H9 (cell line): ENCODE results near the gene ATXN10. TPM values are rescaled to one million over a fixed set of nuclear protein-coding genes. Genes with fewer than 3 reads are reported as not detected.

Source experiments
- DNase-seq: peaks from one replicate; pipeline ENCODE4 v3.0.0-alpha.2; 2017
- H2AFZ ChIP-seq: one replicate; pipeline ENCODE4 v1.6.1; 2013; ENCODE audit warnings: mild to moderate bottlenecking, low read length, control low read depth, moderate library complexity
- H2AK5ac ChIP-seq: 2 replicates; pipeline ENCODE4 v1.6.1; 2013; ENCODE audit warnings: low read length, control low read depth, mixed read lengths; ENCODE audit not compliant: insufficient read length
- H2BK120ac ChIP-seq: one replicate; pipeline ENCODE4 v1.6.1; 2013; ENCODE audit warnings: low read depth, mild to moderate bottlenecking, low read length, control low read depth, inconsistent platforms; ENCODE audit not compliant: poor library complexity, severe bottlenecking
- H2BK12ac ChIP-seq: 2 replicates; pipeline ENCODE4 v1.6.1; 2013; ENCODE audit warnings: low read length, control low read depth, mixed read lengths, low read depth; ENCODE audit not compliant: insufficient read length
- H2BK15ac ChIP-seq: 2 replicates; pipeline ENCODE4 v1.6.1; 2013; ENCODE audit warnings: low read depth, low read length, control low read depth
- H2BK20ac ChIP-seq: one replicate; pipeline ENCODE4 v1.6.1; 2013; ENCODE audit warnings: low read depth, mild to moderate bottlenecking, low read length, control low read depth, inconsistent platforms; ENCODE audit not compliant: poor library complexity, severe bottlenecking
- H2BK5ac ChIP-seq: 2 replicates; pipeline ENCODE4 v1.6.1; 2013; ENCODE audit warnings: low read length, control low read depth, mixed read lengths; ENCODE audit not compliant: insufficient read length
- H3K14ac ChIP-seq: 2 replicates; pipeline ENCODE4 v1.6.1; 2013; ENCODE audit warnings: low read length, control low read depth; ENCODE audit not compliant: insufficient read depth
- H3K18ac ChIP-seq: 2 replicates; pipeline ENCODE4 v1.6.1; 2013; ENCODE audit warnings: low read depth, mild to moderate bottlenecking, mixed read lengths, low read length, control low read depth; ENCODE audit not compliant: insufficient read length
- H3K23ac ChIP-seq: 2 replicates; pipeline ENCODE4 v1.6.1; 2013; ENCODE audit warnings: low read length, control low read depth, mixed read lengths, low read depth; ENCODE audit not compliant: insufficient read length
- H3K23me2 ChIP-seq: 2 replicates; pipeline ENCODE4 v1.6.1; 2013; ENCODE audit warnings: low read depth, mild to moderate bottlenecking, mixed read lengths, low read length, control low read depth; ENCODE audit not compliant: insufficient read length, poor library complexity, severe bottlenecking
- H3K27ac ChIP-seq: 2 replicates; pipeline ENCODE4 v1.5.1; 2013; ENCODE audit warnings: low read length, control low read depth, mixed read lengths, low read depth; ENCODE audit not compliant: insufficient read length
- H3K27me3 ChIP-seq: 2 replicates; pipeline ENCODE4 v1.6.1; 2013; ENCODE audit warnings: low read length, control low read depth, inconsistent platforms; ENCODE audit not compliant: insufficient read depth
- H3K4ac ChIP-seq: 2 replicates; pipeline ENCODE4 v1.6.1; 2013; ENCODE audit warnings: low read depth, mild to moderate bottlenecking, control low read depth, inconsistent platforms, low read length, moderate library complexity
- H3K4me1 ChIP-seq: 2 replicates; pipeline ENCODE4 v1.6.1; 2013; ENCODE audit warnings: low read length, control low read depth, inconsistent platforms; ENCODE audit not compliant: insufficient read depth
- H3K4me2 ChIP-seq: 2 replicates; pipeline ENCODE4 v1.6.1; 2013; ENCODE audit warnings: low read length, control low read depth, mixed read lengths; ENCODE audit not compliant: insufficient read length, insufficient read depth
- H3K56ac ChIP-seq: 2 replicates; pipeline ENCODE4 v1.6.1; 2013; ENCODE audit warnings: low read depth, mild to moderate bottlenecking, mixed read lengths, low read length, control low read depth; ENCODE audit not compliant: insufficient read length
- H3K79me1 ChIP-seq: 2 replicates; pipeline ENCODE4 v1.6.1; 2013; ENCODE audit warnings: low read depth, mild to moderate bottlenecking, moderate library complexity, low read length, control low read depth, inconsistent platforms; ENCODE audit not compliant: insufficient read depth, poor library complexity, severe bottlenecking
- H3K79me2 ChIP-seq: 2 replicates; pipeline ENCODE4 v1.6.1; 2013; ENCODE audit warnings: low read length, control low read depth, inconsistent platforms; ENCODE audit not compliant: insufficient read depth
- H3K9ac ChIP-seq: 2 replicates; pipeline ENCODE4 v1.6.1; 2013; ENCODE audit warnings: low read length, control low read depth, mixed read lengths; ENCODE audit not compliant: insufficient read length; ENCODE audit errors: extremely low read depth
- H3K9me3 ChIP-seq: one replicate; pipeline ENCODE4 v1.6.1; 2013; ENCODE audit warnings: low read depth, low read length, inconsistent platforms; ENCODE audit not compliant: control insufficient read depth
- H3T11ph ChIP-seq: one replicate; pipeline ENCODE4 v1.6.1; 2013; ENCODE audit warnings: mild to moderate bottlenecking, low read length, control low read depth, inconsistent platforms
- H4K20me1 ChIP-seq: one replicate; pipeline ENCODE4 v1.6.1; 2013; ENCODE audit not compliant: control insufficient read depth, insufficient read length, insufficient read depth
- H4K5ac ChIP-seq: 2 replicates; pipeline ENCODE4 v1.6.1; 2013; ENCODE audit warnings: low read depth, mild to moderate bottlenecking, mixed read lengths, low read length, control low read depth; ENCODE audit not compliant: insufficient read length
- H4K8ac ChIP-seq: replicated peaks from 2 replicates; pipeline ENCODE4 v1.6.1; 2013; ENCODE audit warnings: low read length, control low read depth, mixed read lengths, low read depth; ENCODE audit not compliant: insufficient read length
- H4K91ac ChIP-seq: 2 replicates; pipeline ENCODE4 v1.6.1; 2013; ENCODE audit warnings: low read depth, mild to moderate bottlenecking, moderate library complexity, mixed read lengths, low read length, control low read depth; ENCODE audit not compliant: insufficient read length
- H3K27ac Mint-ChIP-seq, 3 experiments: 2 replicates in 2 of 3; 3 replicates in 1 of 3; pipeline ENCODE4 v1.8.0; 2020 to 2021; ENCODE audit warnings: mixed read lengths in 3 of 3, mild to moderate bottlenecking in 1 of 3, moderate library complexity in 1 of 3
- H3K27me3 Mint-ChIP-seq: 2 replicates; pipeline ENCODE4 v1.8.0; 2021; ENCODE audit warnings: low read depth, mild to moderate bottlenecking, moderate library complexity, mixed read lengths
- H3K36me3 Mint-ChIP-seq, 3 experiments: 2 replicates in 2 of 3; 3 replicates in 1 of 3; pipeline ENCODE4 v1.8.0; 2020 to 2021; ENCODE audit warnings: low read depth in 3 of 3, mixed read lengths in 3 of 3; ENCODE audit not compliant: insufficient read depth in 1 of 3
- H3K4me1 Mint-ChIP-seq, 2 experiments: 2 replicates each; pipeline ENCODE4 v1.8.0; 2020; ENCODE audit warnings: mixed read lengths in 2 of 2
- H3K4me3 Mint-ChIP-seq, 2 experiments: 2 replicates in 1 of 2; 3 replicates in 1 of 2; pipeline ENCODE4 v1.8.0; 2020 to 2021; ENCODE audit warnings: mild to moderate bottlenecking in 2 of 2, mixed read lengths in 2 of 2, moderate library complexity in 1 of 2
- H3K9me3 Mint-ChIP-seq, 2 experiments: 2 replicates in 1 of 2; 3 replicates in 1 of 2; pipeline ENCODE4 v1.8.0; 2020; ENCODE audit warnings: mild to moderate bottlenecking in 2 of 2, mixed read lengths in 2 of 2, moderate library complexity in 1 of 2
- WGBS: extraction: QIAGEN DNeasy Blood & Tissue Kit; methylation state at CpG from one replicate; pipeline ENCODE4 v1.1.7; 2013; ENCODE audit warnings: missing lambda C conversion rate, low lambda C conversion rate, mixed read lengths; ENCODE audit not compliant: insufficient read length; ENCODE audit errors: extremely low coverage; 5-methylcytosine and 5-hydroxymethylcytosine counted together
- total RNA-seq: library from RNA; stranded (reverse); gene quantifications from 2 replicates; pipeline ENCODE4 v1.2.1, GENCODE V29; 2021
- TF ChIP-seq, protein P1 (sequence below): fragments of 200-600 bp; sonication (generic); conservative IDR thresholded peaks from 3 replicates; pipeline ENCODE4 v1.8.0; 2021; ENCODE audit warnings: antibody characterized with exemption, mild to moderate bottlenecking

The ATXN10 gene
- total RNA-seq, 1 experiment from 2014 or later = 210 TPM

- Histone ChIP-seq H2AFZ (no peak overlapping the region), H3T11ph (no peak overlapping the region), H4K8ac (no peak overlapping the region), H4K5ac (no peak overlapping the region), H3K23me2 (no peaks in the 10 kb centered on the region), H3K4me2 (no peak overlapping the region), H2BK12ac (no peak overlapping the region), H3K9ac (no peak overlapping the region), H3K56ac (no peak overlapping the region), H3K23ac (no peak overlapping the region), H3K27ac (no peak overlapping the region), H3K79me1 (peaks cover 4% of the 10 kb centered on the region), H2BK20ac (no peak overlapping the region), H4K91ac (no peak overlapping the region), H2BK5ac (no peak overlapping the region), H3K18ac (no peak overlapping the region), H3K4me1 (no peaks in the 10 kb centered on the region), H2BK15ac (no peak overlapping the region), H3K9me3 (no peaks in the 10 kb centered on the region), H3K27me3 (no peaks in the 10 kb centered on the region), H3K4ac (no peak overlapping the region), H2AK5ac (no peak overlapping the region), H4K20me1 (no peaks in the 10 kb centered on the region), H2BK120ac (no peak overlapping the region), H3K14ac (no peak overlapping the region), H3K79me2 (no peaks in the 10 kb centered on the region; the same call in 1 of the 2 replicates)
- no CpG with 5 or more reads among the region's 8 CpGs for WGBS
- peak overlapping the region in 1 of 3 experiments; percentile 31; a peak in 2 of 7 replicates for H3K27ac Mint-ChIP-seq
- H3K4me3 Mint-ChIP-seq = no peak overlapping the region
- DNase-seq = no peak
- no peaks in the 10 kb centered on the region for H3K27me3 Mint-ChIP-seq
- no peaks in the 10 kb centered on the region for H3K9me3 Mint-ChIP-seq
- peaks cover 6 to 9% of the 10 kb centered on the region in 2 experiments for H3K4me1 Mint-ChIP-seq
- peaks cover 26 to 53% (median 47%) of the 10 kb centered on the region in 3 experiments; a peak in 6 of 7 replicates for H3K36me3 Mint-ChIP-seq
- TF ChIP-seq, protein P1, sequence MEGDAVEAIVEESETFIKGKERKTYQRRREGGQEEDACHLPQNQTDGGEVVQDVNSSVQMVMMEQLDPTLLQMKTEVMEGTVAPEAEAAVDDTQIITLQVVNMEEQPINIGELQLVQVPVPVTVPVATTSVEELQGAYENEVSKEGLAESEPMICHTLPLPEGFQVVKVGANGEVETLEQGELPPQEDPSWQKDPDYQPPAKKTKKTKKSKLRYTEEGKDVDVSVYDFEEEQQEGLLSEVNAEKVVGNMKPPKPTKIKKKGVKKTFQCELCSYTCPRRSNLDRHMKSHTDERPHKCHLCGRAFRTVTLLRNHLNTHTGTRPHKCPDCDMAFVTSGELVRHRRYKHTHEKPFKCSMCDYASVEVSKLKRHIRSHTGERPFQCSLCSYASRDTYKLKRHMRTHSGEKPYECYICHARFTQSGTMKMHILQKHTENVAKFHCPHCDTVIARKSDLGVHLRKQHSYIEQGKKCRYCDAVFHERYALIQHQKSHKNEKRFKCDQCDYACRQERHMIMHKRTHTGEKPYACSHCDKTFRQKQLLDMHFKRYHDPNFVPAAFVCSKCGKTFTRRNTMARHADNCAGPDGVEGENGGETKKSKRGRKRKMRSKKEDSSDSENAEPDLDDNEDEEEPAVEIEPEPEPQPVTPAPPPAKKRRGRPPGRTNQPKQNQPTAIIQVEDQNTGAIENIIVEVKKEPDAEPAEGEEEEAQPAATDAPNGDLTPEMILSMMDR = no peak
Measured at GRCh38 chr22:45742866-45743450, 71.3 kb downstream of the ATXN10 start.
